ENCODE measurements around the gene COA3.

Gene COA3

DNA sequence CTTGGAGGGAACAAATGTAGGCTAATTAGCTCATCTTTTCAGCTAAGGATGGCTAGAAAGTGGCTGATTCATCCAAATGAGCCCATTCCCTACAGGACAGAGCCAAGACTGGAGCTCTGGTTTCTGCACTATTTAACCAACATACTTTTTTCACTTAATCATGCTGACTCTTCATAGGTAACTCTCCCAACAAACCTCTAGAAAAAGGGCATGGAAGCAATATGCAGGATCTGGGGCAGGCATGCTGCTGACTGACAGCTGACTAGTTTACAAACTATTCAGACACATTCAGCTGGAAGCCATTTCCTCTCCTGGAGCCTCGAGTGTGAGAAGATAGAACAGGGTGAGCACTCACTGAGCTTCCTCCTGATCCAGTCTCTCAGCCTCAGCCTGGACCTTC lies 19.4 kb upstream of the COA3 start:
- DNase-seq, result no peak

DNA sequence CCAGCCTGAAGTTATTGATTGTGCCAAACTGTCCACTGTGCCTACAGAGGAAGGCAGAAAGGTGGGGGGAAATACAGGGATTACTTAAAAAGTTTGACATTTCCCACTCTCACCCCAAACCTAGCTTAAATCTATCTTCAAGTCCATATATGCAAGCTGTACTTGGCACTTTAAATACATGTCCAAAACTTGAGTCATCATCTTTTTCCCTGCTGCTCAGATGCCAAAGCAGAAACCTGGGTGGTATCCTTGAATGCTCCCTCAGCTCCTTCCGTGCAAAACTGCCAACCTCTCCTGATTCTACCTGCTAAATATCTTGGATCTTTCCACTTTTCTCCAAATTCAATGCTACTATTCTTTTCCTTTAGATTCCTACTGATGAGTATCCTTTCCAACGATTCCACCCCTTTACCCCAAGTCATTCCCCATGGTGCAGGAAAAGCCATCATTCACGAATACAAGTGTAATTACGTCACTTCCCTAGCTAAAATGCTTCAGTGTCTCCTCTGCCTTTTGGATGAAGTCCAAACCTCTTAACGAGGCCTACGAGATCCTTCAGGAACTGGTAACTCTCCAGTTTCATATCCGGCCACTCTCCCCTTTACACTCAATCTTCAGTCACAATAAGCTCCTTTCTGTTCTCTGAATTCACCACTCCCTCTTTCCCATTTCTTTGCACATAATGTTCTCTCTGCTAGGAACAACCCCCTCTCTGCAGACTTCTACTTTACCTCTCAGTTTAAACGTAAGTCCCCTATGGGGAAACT lies 16.3 kb upstream of the COA3 start:
- DNase-seq, result no peak

DNA sequence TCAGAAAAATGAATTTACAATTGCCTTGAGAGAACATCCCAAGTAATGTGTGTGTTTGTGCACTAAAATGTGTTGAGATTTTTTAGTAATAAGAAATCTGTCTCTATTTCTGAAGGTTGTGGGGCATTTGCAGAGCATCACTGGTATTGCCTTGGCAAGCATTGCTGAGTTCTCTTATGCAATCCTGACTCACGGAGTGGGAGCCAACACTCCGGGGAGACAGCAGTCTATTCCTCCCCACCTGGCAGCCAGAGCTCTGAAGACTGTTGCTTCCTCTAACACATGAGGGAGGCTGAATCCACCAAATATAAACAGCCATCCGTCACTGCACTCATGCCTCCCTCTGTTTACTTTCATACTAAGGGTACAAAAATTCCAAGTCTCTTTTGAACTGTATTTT lies 10.7 kb upstream of the COA3 start:
- no peak for DNase-seq

DNA sequence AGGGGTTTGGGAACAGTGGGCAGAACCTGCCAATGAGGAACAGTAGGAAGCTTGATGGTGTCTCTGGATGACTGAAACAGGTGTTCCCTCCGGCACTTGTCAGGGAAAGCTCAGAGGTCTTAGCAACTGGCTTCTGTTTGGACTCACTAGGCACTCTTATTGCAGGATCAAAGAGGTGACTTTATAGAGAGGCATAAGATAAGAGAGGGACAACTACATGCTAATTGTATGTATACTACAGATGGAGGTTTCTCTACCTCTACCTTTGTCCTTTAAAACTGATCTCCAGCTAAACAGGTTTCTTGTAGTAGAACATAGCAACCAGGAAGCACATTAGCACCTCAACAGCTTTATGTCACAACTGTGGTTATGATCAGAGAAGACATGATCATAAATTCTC lies 7.7 kb upstream of the COA3 start:
- no peak for DNase-seq

DNA sequence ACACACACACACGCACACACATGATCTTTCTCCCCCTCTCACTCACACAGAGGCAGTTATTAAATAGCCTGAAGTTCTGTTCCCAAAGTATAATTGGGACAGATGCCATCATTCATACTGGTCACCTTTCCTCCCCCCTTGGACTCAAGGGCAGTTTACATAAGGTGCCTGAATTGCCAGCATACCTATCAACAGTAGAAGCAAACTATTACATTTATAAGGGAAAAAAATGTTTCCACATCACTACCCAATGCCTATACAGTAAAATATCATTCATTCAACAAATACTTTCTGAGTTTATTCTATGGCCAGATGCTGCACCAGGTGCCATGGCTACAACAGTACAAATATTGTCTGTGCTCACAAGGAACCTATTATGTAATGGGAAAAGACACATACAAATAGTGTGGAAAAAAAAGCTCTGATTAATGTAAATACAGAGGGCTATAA lies 6.4 kb upstream of the COA3 start:
- no peak for DNase-seq

DNA sequence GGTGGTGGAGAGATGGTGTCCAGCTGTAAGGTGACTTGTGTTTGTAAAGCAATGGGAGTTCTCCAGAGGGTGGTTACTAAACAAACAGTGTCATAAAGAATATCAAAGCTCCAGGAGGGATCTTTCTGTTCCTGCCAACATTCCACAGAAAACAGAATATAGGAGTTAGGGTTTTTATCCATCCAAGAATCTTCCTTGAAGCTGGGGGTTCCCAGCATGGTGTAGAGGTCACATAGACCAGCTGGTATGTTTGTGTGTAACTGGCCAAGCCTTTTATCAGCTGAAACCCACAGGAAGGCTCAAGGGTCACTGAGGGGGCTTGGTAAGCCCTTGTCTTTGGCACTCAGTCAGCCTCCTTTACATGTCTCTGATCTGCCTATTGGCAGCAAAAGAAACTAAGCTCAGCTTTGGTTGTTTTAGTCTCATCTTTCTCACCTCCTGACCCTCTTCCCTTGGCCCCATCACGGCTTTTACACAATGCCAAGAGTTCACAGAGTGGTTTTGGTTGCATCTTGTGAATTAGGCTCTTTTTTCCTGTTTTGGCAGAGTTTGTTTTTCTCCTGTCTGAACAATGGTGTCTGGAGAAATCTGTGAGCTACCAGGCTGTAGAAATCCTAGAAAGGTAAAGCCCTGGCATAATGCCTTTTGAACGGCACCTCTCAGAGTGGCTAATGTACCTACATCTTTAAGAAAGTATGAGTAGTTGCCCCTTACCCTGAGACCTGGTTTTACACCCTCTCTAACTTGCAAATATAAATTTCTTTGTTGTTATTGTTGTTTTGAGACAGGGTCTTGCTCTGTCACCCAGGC lies 4.8 kb upstream of the COA3 start:
- DNase-seq, result no peak

DNA sequence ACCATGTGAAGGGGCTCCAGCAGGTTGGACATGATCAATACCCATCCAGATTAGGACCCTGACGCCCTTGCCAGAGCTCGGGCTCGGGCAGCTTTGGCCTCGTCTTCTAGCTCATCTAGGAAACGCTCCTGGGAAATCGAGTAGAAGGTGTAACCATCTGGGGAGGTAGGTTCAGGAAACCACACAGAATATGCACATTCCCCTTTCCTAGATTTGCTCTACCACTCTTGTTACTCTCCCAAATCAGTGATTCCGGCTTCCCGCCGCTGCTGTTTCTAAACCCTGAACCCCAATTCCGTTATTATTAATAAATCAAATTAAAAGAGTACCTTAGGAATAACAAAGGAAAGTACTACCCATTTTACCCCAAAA lies 507 bp downstream of the COA3 start:
- no peak for DNase-seq

DNA sequence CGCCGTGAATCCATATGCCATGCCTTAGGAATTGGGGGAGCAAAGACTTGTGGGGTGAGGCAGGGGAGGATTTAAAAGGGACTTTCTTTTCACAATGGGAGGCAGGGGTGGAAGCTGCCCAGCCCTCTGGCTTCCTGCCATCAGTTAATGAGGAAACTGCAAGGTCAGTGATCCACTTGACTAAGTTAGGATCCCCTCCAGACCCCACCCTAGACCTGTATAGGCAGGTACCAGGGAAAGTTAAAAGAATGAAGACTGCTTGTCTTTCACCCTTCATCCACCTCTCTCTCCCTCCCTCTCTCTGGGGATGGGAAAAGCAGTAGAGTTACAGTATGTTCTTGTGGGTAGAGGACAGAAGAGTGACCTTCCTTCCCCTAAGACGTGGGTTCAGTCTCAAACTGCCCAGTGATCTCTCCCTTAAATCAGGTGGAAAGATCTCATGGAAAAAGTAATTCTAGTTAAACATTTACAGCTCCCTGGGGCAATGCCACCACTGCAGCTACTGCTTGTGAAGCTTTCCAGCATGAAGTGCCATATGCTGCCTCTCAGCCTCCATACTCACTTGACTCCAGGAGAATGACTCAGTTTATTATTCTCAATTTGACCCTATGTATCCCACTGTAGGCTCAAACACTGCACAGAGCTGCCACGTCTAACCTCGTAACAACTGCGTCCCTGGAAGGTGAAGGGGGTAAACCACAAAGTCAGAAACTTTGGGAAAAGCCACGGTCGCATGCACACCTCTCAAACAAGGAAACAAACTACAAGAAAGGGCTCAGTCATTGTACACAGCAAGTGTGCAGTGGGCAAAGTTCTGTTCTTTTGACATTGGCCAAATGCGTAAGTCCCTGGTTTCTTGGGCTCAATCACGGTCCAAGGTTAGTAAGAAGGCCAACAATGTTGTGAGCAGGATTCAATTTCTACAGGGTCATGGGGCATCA lies 1.2 kb downstream of the COA3 start:
- no peak for DNase-seq

DNA sequence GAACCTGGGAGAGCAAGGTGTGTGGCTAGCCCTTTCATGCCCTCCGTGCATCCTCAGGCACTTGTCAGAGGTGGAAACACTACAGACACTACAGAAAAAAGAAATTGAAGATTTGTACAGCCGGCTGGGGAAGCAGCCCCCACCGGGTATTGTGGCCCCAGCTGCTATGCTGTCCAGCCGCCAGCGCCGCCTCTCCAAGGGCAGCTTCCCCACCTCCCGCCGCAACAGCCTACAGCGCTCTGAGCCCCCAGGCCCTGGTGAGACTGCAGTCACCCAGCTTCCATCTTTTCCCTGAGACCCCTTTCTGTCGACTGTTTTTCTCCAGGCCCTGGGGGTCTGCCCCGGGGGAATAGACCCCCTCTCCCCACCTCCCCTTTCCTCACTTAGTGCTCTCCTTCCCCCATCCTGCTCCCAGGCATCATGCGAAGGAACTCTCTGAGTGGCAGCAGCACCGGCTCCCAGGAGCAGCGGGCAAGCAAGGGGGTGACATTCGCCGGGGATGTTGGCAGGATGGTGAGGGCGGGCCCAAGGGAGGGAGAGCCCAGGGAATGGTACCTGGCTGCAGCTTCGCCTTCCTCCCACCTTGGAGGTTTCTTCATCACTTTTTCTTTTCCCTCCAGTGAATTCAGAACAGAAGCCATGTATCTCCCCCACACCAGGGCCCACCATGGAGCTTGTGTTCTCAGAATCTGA lies 2.3 kb downstream of the COA3 start:
- no peak for DNase-seq

DNA sequence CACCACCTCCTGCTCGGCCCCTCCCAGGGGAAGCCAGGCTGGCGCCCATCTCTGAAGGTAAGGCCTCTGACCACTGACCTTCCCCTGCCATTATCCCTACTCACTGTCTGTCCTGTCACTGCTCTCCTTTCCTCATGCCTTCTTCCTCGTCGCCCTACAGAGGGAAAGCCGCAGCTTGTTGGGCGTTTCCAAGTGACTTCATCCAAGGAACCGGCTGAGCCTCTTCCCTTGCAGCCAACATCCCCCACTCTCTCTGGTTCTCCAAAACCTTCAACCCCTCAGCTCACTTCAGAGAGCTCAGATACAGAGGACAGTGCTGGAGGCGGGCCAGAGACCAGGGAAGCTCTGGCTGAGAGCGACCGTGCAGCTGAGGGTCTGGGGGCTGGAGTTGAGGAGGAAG lies 3.0 kb downstream of the COA3 start:
- no peak for DNase-seq

DNA sequence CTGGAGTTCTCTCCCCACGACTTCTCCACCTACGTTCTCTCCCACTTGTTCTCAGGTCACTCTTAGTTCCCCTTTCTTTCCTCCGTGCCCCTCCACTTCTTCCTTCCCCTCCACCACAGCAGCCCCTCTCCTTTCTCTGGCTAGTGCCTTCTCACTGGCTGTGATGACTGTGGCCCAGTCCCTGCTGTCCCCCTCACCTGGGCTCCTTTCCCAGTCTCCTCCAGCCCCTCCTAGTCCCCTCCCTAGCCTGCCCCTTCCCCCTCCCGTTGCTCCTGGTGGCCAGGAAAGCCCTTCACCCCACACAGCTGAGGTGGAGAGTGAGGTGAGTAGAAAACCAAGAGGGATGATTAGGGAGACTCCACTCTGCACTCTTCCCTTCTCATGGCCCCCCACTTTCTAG lies 3.4 kb downstream of the COA3 start:
- DNase-seq, result no peak

DNA sequence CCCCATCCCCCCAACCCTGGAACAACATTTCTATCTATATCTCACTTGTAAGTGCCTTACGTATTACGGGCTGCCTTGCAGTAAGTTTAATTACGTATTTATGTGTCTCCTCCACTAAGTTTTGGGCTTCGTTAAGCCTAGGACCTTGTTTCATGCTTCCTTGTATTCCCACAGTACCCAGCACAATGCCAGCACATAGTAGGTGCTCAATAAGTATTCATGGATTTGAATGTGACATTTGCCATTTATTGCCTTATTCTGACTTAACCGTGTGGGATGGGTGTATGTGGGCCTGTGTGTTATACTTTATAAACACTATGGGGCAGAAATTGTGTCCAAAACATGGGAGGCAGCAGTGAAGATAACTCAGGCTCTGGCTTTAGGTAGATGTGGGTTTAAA lies 6.0 kb downstream of the COA3 start:
- DNase-seq, result no peak

DNA sequence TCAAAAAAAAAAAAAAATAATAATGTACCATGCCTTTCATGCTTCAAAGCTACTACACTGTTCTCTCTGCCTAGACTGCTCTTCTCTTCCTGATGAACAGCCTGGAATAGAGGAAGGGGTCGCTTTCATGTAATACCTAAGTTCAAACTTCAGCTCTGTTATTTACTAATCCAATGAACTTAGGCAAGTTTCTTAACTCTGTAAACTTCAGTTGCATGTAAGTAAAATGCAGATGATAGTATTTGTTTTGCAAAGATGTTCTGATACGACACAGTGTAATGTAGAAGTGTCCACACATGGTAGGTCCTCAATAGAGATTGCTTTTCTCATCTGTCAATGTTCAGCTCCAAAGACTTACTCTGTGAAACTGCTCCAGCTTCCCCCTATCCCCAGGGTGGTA lies 6.6 kb downstream of the COA3 start:
- DNase-seq, result no peak

DNA sequence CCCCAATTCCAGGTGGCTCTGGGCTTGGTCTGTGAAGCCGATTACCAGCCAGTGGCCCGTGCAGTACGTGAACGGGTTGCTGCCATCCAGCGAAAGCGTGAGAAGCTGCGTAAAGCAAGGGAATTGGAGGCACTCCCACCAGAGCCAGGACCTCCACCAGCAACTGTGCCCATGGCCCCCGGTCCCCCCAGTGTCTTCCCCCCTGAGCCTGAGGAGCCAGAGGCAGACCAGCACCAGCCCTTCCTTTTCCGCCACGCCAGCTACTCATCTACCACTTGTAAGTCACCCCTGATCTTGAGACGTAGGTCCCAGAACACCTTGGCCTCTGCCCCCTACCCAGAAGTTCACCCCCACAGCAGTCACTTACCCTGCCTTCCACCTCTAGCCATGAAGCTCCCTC lies 11.2 kb downstream of the COA3 start:
- DNase-seq, result no peak

DNA sequence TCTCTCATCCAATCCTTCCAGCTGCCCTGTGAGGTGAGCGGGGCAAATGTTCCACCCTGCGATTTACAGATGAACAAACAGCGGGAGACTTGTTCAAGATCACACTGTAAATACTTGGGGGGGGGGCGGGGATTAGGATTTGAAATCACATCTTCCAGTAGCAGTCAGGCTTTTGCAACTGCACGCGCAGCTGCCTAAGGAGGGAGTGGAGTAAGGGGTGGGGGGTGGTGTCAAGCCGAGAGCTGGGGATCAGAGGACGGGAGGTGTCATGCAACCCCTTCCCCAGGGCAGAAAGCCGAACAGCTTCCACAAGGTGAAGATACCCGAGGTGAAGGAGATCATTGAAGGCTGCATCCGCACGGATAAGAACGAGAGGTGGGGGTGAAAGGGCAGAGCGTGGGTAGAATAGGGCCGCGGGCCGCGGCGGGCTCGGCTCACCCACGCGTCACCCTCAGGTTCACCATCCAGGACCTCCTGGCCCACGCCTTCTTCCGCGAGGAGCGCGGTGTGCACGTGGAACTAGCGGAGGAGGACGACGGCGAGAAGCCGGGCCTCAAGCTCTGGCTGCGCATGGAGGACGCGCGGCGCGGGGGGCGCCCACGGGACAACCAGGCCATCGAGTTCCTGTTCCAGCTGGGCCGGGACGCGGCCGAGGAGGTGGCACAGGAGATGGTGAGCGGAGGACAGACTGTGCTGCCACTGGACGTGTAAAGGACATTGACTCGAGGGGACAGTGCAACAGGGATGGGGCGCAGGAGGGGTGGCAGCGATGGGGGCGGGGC lies 13.5 kb downstream of the COA3 start:
- DNase-seq, result no peak

DNA sequence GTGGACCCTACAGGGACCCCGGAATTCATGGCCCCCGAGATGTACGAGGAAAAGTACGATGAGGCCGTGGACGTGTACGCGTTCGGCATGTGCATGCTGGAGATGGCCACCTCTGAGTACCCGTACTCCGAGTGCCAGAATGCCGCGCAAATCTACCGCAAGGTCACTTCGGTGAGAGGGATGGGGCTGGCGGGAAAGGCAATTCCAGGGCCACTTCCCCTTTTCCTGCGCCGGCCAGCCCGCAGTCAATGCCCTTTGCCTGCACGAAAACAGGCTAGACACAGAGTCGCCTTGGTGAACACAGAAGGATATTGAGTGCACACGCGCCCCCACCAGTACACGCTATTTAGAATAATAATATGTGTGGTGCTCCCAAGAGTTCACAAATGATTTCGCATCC lies 14.1 kb downstream of the COA3 start:
- DNase-seq, result no peak

DNA sequence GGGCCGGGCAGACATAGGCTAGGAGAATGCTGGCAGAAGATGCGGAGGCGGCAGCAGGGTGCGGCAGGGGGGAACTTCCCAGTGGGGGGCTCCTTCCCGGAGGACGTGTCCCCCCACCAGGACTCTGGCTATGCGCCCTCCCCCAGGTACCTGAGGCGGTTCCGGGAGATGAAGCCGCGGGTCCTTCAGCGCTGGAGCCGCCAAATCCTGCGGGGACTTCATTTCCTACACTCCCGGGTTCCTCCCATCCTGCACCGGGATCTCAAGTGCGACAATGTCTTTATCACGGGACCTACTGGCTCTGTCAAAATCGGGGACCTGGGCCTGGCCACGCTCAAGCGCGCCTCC lies 14.7 kb downstream of the COA3 start:
- no peak for DNase-seq

DNA sequence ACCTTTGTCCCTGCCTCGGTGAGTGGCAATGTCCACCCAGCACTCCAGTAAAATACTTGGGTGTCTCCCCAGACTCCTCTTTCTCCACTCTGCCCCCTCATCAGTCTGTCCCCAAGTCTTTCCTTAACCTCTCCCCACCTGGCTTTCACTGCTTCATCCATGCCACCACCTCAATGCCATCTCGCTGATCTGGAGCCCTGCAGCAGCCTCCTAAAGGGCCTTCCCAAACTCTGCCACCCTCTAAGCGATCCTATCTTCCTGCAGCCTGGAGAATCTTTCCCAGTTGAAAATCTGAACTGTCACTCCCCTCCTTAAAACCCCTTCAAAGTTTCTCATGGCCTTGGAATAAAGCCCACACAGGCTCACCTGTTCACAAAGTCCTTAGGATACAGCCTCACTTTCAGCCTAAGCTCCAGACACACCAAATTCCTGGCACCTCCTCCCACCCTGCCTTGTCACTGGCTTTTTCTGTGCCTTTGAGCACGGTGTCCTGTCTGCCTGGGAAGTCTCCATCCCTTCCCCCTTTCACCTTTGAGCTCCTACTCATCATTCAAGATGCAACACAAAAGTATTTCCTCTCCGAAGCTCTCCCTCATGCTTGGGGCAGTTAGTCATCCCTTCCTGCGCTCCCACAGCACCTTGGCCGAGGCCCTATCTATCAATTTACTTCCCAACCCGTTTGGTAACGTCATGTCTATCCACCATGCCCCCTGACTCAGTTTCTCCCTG lies 15.3 kb downstream of the COA3 start:
- DNase-seq, result no peak

DNA sequence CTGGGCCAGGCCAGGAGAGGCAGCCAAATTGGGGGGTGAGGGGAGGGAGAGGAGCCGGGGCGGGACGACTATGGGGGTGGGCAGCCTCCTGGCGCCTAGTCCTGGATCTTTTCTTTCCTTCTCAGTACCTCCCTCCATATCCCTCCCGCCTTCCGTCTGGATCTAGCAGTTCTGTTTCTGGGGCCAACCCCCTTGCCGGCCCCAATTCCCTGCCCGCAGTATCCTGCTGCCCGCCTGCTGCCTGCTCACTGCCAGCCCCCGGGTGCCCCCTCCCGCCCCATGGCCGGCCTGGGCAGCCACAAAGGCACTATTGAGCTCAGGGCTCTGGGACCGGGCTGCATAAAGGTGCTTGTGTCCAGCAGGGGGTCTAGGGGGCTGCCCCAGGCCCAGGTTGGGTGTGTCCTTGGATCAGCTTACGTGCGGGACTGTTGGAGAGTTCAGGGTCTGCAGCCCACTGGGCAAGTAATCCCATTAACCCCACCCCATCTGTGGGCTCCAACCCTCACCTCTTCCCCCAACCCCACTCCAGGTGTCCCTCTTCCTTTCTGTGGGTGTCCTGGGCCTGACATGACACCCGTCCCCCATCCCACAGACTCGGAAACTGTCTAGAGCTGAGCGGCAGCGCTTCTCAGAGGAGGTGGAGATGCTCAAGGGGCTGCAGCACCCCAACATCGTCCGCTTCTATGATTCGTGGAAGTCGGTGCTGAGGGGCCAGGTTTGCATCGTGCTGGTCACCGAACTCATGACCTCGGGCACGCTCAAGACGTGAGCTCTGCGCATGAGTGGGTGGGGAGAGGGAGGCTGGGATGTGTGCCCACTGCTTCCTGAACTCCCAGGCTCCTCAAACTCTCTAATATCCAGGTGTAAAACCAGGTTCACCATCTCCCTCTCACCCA lies 16.1 kb downstream of the COA3 start:
- no peak for DNase-seq

DNA sequence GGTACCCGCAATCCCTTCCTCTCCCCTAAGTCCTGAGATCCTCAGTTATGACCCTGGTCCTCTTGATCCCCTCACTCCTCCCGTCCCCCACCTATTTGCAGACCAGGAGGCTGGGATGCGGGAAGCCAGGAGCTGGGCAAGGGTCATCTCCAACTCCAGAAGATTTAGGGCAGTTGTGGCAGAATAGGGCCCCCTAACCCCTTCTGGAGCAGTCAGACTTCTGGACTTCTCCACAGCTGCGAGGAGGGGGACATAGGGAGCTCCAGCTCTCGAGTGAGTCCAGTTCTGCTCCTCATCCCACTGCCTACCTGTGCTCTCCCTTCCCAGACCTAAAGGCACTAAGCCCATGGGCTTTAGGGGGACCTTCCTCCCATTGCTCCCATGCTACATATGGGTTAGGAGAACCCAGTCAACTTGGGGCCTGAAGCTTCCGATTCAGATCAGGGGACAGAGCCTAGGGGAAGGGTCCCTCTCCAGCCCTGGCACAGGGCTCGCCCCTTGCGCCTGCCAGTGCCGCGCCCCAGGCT lies 16.8 kb downstream of the COA3 start:
- DNase-seq, result no peak
